Hematopoietic multipotent progenitor cell (in vitro differentiated cells): ENCODE measurements around the gene KCNF1. TPM values are rescaled to one million over a fixed set of nuclear protein-coding genes. Genes with fewer than 3 reads are reported as not detected.

Experiments used
- DNase-seq, 3 donors: peaks; one replicate each; pipeline ENCODE4 v3.0.0-alpha.2; 2011 to 2015; ENCODE audit warnings: low read depth in 2 of 3, low spot score in 2 of 3
- total RNA-seq: library from RNA; depleted of rRNA; stranded (reverse); fragments of >200 nt; gene quantifications from one replicate; pipeline ENCODE4 v1.2.3, GENCODE V29; 2012

Gene KCNF1
- total RNA-seq, 1 donor, result under 0.01 TPM

DNA sequence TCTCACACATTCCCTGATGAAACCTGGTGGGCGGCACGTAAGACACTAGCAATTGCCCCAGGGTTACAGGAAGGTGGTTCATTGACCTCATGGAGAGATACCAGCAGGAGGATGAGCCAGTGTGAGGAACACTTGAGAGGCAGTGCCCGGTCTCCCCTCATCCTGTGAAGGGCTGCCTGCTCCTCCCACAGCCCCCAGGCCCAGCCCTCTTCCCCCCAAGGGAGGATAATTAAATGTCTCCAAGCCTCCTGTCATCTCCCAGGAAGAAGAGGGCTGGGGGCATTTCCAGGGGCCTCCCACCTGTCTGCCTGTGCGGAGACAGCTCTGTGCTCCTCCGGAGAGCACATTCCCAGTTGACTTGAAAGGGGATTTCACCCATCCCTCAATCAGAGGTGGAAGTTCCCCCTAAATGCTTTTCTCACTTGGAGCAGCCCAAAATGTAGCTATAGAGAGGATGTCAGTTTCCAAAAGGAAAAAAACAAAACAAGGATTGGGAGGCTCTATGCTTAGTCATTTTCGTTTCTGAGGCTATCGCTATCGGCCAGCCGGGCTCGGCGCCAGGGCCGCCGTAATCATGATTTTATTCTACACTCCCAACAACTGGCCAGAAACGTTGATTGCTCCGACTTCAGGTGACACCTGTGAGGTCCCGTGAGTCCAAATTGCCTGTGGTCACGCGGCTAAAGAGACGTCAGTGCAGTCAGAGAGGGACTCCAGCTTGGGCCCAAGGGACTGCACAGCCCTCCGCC, 7.1 kb downstream of the KCNF1 start:
- no peak for DNase-seq

DNA sequence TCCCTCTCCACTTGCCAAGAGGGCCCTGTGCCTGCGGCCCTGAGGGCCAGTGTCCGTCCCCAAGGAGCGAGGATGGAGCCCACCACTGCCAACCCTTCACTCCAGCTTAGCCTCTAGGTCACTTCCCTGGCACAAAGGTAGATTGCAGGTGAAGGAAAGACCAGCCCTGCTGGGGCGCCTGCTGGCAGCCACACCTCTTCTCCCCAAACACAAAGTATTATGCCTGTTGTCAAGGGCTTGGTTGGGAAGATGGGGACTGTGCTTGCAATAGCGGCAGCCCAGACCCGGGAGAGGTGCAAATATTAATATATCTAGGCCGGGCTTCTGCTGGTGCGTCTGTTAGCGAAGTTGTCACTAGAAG, 7.7 kb downstream of the KCNF1 start:
- no peak for DNase-seq

DNA sequence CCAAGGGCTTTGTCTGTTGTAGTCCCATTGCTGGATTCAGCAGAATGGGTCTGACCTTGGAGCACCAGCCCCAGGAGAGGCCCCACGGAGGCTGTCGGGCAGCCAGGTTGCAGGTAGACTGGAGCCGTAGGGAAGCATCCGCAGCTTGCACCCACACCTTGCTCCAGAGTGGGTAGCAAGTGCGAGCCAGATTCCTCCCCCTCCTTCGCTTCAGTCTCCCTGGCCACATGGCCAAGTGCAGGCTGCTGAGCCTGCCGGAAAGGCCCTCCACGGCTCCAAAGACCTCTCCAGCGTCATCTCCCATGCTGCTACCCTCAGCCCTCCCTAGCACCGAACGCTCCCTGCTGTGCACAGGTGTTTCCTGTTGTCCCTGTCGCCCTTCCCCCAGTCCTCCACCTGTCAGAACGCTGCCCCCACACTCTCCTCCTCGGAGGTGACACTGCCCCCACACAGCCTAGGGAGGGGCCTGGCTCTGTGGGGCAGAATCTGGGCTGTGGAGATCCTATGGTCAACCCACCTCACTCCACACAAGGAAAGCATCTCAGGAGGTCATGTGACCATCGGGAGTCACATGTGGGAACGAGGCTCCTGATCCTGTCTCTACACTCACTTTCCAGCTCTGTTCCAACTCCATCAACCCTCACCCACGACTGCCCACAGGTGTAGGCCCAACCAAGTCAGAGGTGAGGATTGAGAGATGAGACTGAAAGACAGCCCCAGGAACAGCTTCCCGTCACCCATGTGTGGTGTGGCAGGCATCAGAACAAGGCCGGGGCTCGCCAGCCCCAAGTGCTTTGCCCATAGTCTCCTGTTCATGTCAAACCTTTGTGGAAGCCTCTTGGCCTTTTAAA, 8.3 kb downstream of the KCNF1 start:
- no peak for DNase-seq

DNA sequence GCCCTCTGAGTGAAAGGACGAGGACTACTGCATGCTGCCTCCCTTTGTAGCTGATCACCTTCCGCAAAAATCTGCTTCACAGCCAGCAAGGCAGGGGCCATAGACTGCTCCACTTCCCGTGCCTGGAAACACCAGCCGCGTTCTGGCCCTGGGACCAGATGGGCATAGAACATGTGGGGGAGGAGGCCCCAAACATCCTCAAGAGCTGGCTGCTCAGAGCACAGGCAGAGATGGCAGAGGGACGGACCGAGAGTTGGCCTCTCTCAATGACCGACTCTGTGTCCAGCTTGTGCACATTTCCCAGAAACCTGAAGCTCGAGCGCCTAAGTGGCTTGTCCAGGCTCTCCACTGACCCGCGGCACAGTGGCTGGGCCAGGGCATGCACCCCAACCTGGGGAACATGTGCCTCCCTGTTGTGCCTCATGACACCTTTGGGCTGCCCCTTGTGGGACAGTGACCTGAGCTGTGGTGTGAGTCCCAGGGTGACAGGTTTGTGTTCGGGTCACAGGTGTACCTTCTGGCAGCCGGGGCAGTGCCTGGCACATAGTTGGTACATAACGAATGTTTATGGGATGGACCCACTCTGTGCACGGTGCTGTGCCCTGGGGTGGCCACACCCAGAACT, 9.1 kb downstream of the KCNF1 start:
- DNase-seq, result no peak

DNA sequence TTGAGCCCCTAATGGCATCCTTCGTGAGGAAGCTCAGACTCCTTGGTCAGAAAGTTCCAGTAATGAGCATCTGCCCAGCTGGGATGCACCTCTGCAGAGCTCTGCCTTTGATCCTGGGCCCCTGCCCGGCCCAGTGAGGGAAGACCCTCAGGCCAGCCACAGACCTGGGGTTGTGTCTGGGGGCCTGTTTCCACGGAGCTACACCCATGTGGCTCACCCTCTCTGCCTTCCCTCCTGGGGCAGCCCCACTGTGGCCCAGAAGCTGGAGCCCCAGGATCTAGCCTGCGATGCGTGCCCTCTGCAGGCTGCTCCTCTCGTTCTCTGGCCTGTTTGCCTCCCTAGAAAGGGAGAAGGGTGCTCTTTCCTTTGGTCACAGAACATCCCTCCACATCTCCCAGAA, 9.8 kb downstream of the KCNF1 start:
- no peak for DNase-seq

DNA sequence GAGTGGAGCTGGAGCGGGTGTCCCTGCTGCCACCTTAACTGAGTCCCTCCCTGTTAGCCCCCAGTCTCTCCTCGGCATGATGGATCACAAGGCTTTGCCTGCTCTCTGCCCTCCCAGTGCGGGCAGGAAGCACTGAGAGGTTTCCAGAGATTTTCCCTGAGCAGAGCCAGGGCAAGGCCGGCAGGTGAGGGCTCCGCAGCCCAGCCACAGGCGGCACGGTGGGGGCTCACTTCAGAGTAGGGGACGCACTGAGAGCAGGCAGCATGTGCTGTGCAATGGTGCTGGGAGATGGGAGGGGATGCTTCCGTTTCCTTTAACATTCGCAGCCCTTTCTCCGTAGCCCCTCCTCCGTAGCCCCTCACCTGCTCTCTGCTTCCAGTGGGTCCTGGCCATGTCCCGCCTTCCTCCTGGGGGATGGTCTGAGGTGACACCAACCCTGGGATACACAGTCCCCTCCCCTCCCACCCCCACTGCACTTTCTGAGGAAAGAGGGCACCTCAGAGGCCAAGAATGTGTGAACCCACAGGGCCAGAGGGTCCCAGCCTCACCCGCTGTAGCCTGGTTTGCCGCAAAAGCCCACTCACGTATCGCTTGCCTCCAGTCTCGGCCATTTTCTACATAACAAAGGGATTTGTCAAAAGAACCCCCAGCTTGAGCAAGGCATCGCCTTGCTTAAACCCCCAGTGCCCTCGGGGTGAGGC, 10.7 kb downstream of the KCNF1 start:
- no peak for DNase-seq

DNA sequence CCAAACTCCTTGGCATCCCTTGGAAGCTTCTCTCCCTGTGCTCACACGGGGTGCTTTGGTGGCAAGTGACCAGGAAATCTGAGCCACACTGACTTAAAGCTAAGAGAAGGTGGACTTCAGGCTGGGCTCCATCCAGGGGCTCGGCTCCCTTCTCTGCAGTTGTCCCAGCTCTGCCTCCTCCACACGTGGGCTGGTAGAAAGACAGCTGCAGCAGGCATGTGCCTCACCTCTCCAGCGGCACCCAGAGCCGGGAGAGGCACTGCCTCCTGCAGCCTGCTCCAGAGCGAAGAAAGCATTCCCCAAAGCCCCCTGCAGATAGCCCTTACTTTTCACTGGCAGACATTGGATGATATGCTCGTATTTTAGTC, 11.3 kb downstream of the KCNF1 start:
- DNase-seq, result no peak

DNA sequence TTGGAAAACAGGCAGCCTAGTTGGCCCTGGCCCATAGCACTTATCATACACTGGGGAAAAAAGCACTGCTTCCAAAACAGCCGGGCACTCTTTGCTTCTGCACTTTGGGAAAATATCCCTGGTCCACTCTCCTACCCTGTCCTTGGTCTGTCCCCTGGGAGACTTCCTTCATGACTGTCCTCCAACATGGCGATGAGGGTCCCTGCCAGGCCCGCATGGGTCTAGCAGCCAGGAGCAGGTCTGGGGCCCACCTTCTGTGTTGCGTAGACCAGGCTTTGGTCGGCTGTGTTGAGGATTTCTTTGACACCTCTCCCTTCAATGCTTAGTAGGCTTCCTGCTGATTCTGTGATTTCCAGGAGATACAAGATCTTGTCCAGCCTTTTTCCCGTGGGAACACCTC, 12.2 kb downstream of the KCNF1 start:
- no peak for DNase-seq

DNA sequence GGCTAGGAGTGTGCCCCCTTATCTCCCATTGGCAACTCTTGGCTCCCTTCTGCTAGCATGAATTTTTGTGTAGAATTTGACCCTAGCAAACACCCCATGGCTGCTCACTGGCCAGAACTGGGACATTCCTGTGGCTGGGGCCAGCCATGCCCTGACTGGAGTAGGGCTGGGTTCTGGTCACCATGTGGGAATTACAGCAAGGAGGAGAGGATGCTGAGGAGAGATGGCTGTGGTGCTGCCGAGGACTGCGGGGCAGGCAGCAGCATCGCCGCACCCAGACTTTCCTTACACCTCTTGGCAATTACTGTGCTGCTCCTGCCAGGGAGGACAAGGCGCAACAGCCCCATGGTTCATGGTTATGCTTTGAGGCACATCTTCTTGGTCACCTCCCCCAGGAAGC, 12.7 kb downstream of the KCNF1 start:
- DNase-seq, result no peak

DNA sequence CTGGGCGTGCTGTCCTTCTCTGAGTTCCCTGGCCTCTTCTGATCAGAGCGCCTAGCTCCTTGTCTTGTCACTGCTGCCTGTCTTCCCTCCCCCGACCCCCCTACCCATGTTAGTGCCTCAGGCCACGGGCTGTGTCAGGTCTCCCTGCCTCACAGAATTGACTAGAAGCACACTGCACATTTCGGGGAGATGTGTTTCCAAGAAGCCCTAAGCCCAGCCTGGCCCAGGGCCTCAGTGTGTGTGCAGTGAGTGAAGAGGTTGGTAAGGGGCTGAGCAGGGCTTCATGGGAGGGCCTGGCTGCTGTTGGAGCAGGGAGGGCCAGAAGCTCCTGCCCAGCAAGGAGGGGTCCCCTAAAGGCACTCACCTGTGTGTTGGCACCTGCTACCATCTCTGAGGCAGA, 13.1 kb downstream of the KCNF1 start:
- DNase-seq, result no peak

DNA sequence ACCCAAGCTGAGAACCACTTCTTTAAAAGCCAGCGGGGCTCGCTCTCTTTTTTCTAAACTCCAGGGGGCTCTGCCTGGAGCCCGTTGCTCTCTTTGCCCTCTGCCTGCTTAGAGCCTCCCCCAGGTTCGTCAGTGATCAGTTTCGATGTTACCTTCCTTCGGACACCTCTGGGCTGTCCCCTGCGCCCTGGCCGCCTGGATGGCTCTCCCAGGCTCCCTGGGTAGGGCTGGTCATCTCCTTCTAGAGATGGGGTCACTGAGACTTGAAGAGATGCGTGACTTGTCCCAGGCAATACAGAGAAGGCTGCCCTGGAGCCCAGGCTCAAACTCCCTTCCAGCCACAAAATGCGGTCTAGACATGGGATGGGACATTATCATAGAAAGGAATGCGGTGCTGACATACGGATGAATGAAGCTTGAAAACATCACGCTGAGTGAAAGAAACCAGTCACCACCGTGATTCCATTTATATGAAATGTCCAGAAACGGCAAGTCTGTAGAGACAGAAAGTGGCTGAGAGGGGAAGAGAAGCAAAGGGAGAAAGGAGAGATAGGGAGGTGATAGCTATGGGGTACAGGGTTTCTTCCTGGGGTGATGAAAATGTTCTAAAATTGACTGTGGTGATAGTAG, 14.6 kb downstream of the KCNF1 start:
- DNase-seq, result no peak

DNA sequence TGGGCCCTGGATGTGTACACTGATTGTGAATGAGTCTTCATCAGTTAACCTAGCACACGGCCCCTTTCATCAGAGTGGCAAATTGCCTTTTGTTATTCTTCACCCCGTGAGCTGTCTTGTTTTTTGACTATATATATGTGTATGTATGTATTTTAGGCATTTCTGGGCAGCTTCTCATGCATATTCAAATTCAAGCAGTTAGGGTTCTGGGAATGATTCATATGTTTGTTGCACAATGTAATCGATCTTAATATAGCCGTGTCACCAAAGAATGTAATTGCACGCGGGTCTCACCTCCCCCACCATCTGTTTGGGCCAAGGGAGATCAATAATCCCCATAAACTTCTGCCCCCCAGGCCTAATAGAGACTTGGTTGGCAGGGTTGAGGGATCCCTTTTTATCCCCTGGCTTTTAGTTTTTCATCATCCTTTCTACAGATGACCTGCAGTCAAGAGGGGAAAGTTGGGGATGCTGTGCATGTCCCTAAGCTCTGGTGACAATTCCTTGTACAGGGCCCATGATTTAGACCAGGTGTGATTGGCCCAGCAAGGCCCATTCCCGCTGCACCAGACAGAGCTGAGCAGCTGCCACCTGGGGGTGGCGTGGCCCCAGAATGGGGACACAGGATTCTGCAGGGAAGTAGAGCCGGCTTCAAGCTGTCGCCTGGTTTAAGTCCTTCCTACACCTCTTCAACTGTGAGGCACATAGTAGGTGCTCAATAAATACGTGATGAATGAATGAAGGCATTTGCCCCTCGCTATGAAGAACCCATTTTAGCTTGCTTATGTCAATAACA, 19.2 kb downstream of the KCNF1 start:
- DNase-seq, result no peak

DNA sequence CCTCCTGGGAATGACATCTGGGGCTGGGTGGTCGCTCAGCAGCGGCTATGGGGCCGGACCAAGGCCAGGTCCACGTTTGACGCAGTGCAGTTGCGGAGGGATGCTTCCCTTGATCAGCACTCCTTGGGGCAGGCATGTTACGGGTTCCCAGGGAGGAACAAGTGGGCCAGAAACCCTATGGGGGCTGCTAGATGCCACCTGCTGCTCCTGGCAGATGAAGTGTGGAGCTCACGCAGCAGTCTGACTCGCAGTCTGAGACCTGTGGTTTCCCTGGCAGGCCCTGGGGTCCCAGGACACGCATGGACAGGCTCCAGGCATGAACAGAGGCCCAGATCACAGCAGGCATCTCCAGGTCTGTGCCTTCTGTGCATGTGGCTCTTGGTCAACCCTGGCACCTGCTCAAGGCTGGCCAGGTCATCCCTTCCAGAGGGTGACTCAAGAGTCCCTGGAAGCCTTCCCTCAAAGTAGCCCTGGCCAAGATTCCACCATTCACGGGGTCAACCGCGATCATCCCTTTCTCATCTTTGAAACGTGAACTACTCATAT, 20.0 kb downstream of the KCNF1 start:
- DNase-seq, result no peak

DNA sequence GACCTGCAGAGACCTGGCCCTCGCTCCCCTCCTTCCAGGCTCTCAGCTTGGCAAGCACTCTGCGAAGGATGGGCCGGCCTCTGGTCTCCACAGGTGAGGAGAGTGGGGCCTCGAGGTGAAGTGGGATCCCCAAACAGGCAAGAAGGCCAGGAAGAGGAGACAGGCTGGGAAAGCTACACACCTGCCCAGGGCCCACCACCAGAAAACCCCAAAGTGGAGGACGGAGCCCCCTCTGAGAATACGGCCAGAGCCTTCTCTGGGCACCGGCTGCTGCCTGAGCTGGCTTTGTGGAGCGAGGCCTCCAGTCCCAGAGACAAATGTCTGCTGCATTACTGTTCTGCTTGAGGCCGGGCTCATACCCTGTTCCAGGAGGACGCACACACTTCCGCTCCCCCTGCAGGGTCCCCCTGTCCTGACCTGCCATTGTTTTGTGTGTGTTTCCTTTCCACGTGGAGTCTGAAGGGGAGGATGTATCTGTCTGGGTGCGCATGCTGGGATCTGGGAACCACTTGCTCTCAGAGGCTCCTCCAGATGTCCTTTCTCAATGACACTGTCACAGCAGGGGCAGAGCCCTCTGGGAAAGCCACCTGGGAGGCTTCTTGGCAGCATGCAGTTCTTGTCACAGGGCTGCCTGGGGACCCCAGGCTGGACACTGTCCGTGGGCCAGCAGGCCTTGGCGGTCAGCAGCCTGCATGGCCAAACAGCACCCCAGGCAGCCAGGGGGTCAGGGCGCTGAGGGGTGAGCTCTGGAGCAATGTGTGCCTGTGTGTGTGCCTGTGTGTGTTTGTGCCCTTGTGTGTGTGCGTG, 20.8 kb downstream of the KCNF1 start:
- no peak for DNase-seq

DNA sequence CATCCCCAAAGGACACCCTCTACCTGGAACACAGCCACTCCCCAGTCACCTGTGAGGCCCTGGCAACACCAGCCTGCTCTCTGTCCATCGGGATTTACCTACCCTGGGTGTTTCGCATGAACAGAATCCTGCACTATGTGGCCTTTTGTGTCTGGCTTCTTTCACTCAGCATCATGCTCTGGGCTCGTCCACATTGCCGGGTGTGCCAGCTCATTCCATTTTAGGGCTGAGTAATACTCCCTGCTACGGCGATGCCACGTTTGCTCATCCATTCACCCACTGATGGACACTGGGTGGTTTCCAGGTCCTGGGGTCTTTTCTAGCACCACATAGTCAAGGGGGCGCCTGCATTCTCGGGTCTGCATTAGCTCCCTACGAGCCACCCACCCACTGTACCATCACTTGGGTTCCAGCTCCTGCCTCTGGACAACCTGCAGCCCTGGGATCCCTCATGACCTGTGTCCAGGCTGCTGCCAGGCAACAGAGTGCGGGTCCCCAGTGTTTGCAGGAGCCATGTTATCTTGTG, 22.0 kb downstream of the KCNF1 start:
- no peak for DNase-seq

DNA sequence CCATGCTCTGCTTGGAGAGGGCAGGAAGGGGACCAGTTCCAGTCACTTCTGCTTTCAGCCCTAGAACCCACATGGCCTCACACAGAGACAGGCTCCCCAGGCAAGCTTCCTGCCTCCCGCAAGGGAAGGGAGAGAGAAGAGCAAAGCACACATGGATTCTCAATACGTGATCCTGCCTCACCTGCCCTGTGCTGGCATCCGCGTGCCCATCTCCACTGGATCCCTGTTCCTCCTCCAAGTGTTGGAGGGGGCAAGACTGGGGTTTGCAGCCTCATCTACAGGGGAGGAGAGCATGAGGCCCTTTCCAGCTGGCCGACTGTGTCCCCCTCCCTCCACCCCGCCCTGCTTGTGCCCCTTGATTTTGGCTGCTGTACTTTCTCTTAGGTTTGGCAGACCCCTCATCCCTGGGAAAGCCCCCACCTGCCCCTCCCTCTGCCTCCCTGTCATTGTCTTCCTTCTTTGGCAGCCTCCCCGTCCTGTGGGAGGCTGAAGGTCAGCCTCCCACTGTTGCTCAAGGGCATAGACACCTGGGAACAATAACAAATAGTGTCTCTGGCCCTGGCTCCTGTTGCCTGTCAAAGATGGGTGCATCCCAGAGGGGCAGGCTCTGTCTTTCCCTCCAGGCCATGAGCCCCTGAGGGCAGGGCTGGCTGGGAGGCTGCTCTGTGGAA, 22.7 kb downstream of the KCNF1 start:
- DNase-seq, result no peak

DNA sequence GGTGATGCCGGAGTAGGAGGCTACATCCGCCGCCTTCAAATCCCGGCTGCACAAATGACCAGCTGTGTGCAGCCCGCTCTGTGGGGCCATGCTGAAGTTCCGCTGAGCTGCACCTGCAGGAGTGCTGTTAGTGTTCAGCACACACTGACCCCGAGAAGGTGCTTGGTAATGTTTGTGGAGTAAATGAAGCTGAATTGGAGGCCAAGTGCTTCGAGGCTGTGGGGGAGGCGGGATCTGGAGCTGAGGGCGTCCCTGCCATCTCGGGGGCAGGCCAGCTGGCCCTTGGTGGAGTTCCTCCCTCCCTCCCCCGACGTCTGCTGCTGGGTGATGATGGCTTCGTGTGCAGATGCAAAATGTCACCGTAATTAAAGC, 23.2 kb downstream of the KCNF1 start:
- DNase-seq, result no peak

DNA sequence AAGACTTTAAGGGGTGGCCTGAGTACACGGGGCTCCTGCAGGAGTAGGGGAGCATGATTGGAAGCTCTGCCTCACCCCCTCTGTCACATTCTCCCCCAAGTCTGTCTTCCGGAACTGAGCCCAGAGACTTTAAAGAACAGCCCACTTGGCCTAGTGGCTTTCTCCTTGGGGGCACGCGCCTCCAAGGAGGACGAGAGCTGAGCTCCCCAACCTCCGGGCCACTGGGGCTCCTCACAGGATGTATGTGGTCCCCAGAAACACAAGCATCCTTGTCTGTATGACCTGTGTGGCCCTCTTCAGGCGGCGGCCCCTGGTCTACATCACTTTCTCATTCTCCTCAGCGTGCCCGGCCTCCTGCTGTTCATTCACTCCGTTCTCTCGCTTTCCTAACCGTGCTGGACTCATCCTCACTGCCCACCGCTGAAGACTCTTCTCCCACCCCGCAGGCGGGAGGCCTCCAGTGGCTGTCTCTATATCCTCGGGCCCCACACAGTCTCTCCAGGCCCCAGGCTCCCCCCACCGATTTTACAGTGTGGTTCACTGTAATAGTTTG, 23.7 kb downstream of the KCNF1 start:
- no peak for DNase-seq
